Activated naive CD4-positive, alpha-beta T cell treated with anti-CD3 and anti-CD28 coated beads, Interleukin-2, amount 50 U/mL, for 72 hours (primary cell): ENCODE measurements around the gene NRXN3. TPM values are rescaled to one million over a fixed set of nuclear protein-coding genes. Genes with fewer than 3 reads are reported as not detected.
"Not testable (repeated sequence)": the region's sequence is repeated elsewhere in the genome, so short reads cannot be mapped to it uniquely, and the experiment has no call there.

ENCODE experiments used
- ATAC-seq, 2 donors: fragments of 150-1000 bp; cut with Tn5 transposase; 2 replicates each; pipeline ENCODE4 v1.10.0; 2021; ENCODE audit warnings: mild to moderate bottlenecking in 2 of 2, moderate library complexity in 2 of 2
- DNase-seq, 2 donors: peaks; one replicate each; pipeline ENCODE4 v3.0.0; 2021 to 2022; ENCODE audit warnings: low spot score in 2 of 2
- H3K27ac Mint-ChIP-seq, 2 donors: one replicate each; pipeline ENCODE4 v1.8.0; 2022; ENCODE audit warnings: mild to moderate bottlenecking in 2 of 2, mixed read lengths in 2 of 2
- H3K36me3 Mint-ChIP-seq, 2 donors: one replicate each; pipeline ENCODE4 v1.8.0; 2022; ENCODE audit warnings: mixed read lengths in 2 of 2
- H3K9me3 Mint-ChIP-seq, 2 donors: one replicate each; pipeline ENCODE4 v1.8.0; 2022; ENCODE audit warnings: mixed read lengths in 2 of 2
- total RNA-seq, 2 donors: library from RNA; stranded (reverse); gene quantifications; one replicate each; pipeline ENCODE4 v1.2.3, GENCODE V29; 2022

The NRXN3 gene
- total RNA-seq, 2 donors from 2014 or later: not detected

GRCh38 chr14:78398216-78398615 lies 228.0 kb downstream of the NRXN3 start:
- peak in 1 of 2 donors; percentile 51 for ATAC-seq
- Mint-ChIP-seq H3K36me3 (no peaks in the 10 kb centered on the region), H3K27ac (no peak overlapping the region)

GRCh38 chr14:78399316-78399889 lies 229.2 kb downstream of the NRXN3 start:
- DNase-seq (peak in 1 of 2 donors; percentile 3), ATAC-seq (no peak)
- Mint-ChIP-seq H3K27ac (no peak overlapping the region), H3K9me3 (peaks cover 0 to 7% of the 10 kb centered on the region in 2 donors), H3K36me3 (no peaks in the 10 kb centered on the region)

More at GRCh38 chr14:78398216-78398615, 228.0 kb downstream of the NRXN3 start:
- no peak for DNase-seq
- peaks cover 0 to 7% of the 10 kb centered on the region in 2 donors for H3K9me3 Mint-ChIP-seq

DNA sequence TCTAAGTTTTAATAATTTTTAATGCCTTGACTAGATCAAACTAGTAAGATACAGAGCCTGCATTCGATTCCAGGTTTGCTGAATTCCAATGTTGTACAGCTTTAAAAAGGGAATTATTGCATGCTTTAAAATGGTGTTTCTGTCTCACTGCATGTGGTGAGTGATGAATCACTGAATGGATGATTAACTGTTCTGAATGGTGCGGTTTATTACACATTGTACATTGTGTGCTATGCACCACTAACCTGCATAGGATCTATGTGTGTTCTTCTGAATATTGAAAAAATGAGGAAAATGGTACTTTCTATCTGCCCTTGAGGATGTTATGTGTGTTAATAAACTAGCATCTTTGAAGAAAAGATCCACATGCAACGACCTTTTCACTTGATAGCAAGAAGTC lies 231.7 kb downstream of the NRXN3 start:
- H3K27ac Mint-ChIP-seq: no peak overlapping the region
- no peaks in the 10 kb centered on the region for H3K36me3 Mint-ChIP-seq
- no peak for DNase-seq
- H3K9me3 Mint-ChIP-seq: peaks cover 0 to 7% of the 10 kb centered on the region in 2 donors
- no peak for ATAC-seq

DNA sequence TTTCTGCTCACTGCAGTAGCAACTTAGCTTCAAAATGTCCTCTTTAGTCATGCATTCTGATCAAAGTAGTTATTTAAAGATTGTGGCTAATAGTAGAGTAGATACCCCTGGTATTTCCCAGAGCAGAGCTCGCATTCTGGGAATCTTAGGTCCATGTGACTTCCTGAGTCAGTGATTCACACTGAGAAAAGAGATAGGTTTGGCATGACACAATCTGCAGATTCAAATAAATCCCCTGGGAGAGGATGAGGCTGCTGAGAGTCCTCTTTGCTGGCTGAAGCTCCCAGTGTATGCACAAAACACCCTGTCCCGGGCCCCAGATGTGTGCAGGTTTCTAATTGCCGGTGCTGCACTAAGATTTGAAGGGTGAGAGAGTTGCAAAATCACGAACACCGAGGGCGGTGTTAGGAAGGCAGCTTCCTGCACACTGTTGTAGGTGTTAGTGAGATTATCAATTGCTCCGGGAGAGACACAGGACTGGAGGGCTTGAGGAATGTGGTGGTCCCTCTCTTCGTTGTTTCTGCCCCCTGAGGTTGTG lies 233.2 kb downstream of the NRXN3 start:
- ATAC-seq (peak in 1 of 2 donors; percentile 54), DNase-seq (no peak)
- Mint-ChIP-seq H3K9me3 (peaks cover 1 to 3% of the 10 kb centered on the region in 2 donors), H3K27ac (no peak overlapping the region), H3K36me3 (no peaks in the 10 kb centered on the region)

DNA sequence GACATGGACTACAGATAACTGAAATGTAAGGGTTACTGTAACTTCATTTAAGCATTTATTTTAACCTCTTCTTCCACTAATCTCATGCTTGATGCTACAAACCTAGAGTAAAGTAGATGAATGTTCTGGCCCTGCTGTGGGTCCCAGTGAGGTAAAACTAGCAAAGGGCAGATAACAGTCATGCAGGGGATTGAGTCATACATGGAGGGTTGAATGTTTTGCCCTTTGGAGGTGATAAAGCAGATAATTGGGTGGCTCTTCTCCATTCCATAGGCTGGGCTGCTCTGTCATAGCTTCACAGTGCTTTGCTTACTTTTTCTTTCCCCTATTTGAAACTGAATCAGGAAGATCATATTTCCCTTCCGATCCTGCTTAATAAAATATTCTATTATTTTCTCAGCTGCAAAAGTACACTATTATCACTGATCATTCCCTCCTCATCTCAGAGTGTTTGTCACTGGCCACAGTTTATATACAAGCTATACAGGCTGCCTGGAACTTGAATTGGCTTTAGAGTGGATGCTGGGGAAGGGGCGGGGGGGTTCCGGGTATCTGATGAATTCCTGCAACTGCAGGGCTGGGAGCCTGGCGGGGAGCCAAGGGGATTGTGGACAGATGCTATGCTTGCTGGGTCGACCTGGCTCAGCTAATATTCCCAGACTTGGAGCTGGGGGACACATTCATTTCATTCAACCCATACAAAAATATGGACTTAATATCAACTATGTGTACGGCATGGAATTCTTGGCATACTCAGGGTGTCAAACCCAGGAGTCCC lies 235.1 kb downstream of the NRXN3 start:
- no peak for ATAC-seq
- no peak for DNase-seq
- Mint-ChIP-seq H3K9me3 (peaks cover 0 to 8% of the 10 kb centered on the region in 2 donors), H3K27ac (no peak overlapping the region), H3K36me3 (no peaks in the 10 kb centered on the region)

GRCh38 chr14:78412475-78412874 lies 242.3 kb downstream of the NRXN3 start:
- Mint-ChIP-seq H3K27ac (no peak overlapping the region), H3K36me3 (peaks cover 0 to 5% of the 10 kb centered on the region in 2 donors), H3K9me3 (peaks cover 0 to 7% of the 10 kb centered on the region in 2 donors)
- DNase-seq: no peak
- no peak for ATAC-seq

DNA sequence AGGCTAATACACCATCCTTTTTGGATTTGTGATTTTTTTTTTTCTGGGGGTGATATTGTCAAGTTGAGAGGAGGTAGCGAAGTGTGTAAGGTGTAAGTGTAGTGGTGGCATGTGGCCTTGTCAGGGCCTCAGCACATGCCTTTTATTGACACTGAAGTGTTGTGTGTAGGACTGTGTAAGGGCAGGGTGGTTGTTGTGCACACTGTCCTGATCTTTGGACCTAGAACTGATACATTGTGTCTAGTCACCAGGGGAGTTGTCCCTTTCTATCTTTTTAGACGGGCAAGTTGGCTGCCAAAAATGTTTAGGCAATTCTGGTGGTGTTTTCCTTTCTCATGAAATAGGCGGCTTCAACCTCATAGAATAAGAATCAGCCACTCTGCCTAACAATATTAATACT lies 244.0 kb downstream of the NRXN3 start:
- H3K36me3 Mint-ChIP-seq: peaks cover 0 to 5% of the 10 kb centered on the region in 2 donors
- no peak overlapping the region for H3K27ac Mint-ChIP-seq
- ATAC-seq (no peak), DNase-seq (no peak)
- H3K9me3 Mint-ChIP-seq: peaks cover 0 to 4% of the 10 kb centered on the region in 2 donors

GRCh38 chr14:78417532-78417931 lies 247.4 kb downstream of the NRXN3 start:
- H3K36me3 Mint-ChIP-seq: peaks cover 0 to 5% of the 10 kb centered on the region in 2 donors
- no peak for ATAC-seq
- no peak for DNase-seq
- no peaks in the 10 kb centered on the region for H3K9me3 Mint-ChIP-seq
- no peak overlapping the region for H3K27ac Mint-ChIP-seq

- DNase-seq: no peak
- Mint-ChIP-seq H3K9me3 (no peaks in the 10 kb centered on the region), H3K27ac (no peak overlapping the region), H3K36me3 (no peaks in the 10 kb centered on the region)
- ATAC-seq: no peak
Measured at GRCh38 chr14:78424311-78424710, 254.1 kb downstream of the NRXN3 start.

DNA sequence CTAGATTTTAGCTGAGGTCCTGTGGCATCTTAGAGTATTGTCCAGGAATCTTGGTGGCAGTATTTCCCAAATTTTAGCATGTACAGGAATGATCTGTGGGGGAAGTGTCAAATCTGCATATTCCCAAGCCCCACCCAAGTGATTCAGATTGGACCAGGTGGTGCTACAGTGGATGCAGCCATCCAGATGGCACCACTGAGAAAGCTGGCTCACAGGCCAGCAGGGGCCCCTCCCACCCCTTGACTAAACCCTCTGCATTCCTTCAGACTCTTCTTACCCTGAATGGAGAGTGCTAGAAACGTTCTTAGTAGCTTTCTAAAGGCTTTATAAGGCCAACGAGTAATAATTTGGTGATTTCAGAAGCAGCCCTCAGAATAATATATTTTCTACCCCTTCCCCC lies 255.2 kb downstream of the NRXN3 start:
- no peaks in the 10 kb centered on the region for H3K9me3 Mint-ChIP-seq
- ATAC-seq (no peak), DNase-seq (no peak)
- H3K36me3 Mint-ChIP-seq: no peaks in the 10 kb centered on the region
- H3K27ac Mint-ChIP-seq: no peak overlapping the region

DNA sequence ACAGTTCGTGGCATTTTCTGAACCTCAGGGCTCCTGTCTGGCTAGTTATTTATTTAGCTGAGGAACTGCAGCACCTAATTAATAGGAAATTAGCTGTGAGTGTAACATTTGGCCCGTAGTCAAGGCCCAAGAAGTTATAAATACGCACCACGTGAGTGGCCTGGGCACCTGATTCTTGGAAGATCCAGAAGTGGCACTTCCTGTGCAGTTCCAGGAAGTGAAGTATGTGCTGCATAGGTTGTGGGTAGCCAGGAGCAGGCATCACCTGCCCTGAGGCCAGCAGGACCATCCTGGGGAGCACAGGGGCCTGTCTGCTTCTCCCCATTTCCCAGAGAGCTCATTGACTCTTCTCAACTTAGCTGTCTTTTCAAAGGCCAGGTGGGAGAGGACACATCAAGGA lies 255.6 kb downstream of the NRXN3 start:
- DNase-seq (no peak), ATAC-seq (no peak)
- Mint-ChIP-seq H3K9me3 (no peaks in the 10 kb centered on the region), H3K36me3 (no peaks in the 10 kb centered on the region), H3K27ac (peak overlapping the region in 1 of 2 donors; percentile 44)

DNA sequence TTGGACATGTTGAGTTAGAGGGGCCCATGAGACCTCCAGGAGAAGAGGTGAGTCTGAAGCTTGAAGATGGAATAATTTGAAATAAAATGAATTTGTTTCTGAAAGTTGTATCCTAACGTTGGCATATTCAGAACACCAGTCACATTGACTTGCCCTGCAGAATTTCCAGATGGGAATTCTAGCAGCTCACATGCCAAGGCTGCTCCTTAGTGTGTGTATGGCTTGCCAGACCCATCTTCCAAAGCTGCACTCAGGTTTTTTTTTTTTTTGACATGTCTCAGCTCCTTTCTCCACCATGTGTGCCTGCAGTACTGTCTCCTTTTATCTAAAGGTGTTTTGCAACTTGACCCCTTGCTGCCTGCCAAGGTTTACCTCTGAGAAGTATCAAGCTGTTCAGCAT lies 261.9 kb downstream of the NRXN3 start:
- DNase-seq: no peak
- no peaks in the 10 kb centered on the region for H3K36me3 Mint-ChIP-seq
- no peak for ATAC-seq
- H3K9me3 Mint-ChIP-seq: peaks cover 0 to 4% of the 10 kb centered on the region in 2 donors
- no peak overlapping the region for H3K27ac Mint-ChIP-seq

DNA sequence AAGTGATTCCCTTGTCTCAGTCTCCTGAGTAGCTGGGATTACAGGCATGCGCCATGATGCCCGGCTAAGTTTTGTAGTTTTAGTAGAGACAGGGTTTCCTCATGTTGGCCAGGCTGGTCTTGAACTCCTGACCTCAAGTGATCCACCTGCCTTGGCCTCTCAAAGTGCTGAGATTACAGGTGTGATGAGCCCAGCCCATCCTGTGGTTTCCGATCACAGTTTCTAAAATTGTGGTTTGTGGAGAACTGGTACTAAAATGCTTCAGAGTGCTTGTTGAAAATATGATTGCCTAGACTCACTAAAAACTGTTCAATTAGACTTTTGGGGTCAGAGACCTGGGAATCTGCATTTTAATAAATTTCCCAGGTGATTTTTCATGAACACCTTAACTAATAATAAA lies 267.3 kb downstream of the NRXN3 start:
- not testable (repeated sequence) for H3K9me3 Mint-ChIP-seq, H3K27ac Mint-ChIP-seq, DNase-seq, ATAC-seq, H3K36me3 Mint-ChIP-seq

GRCh38 chr14:78440356-78440894 lies 270.3 kb downstream of the NRXN3 start:
- H3K9me3 Mint-ChIP-seq: peaks cover 0 to 4% of the 10 kb centered on the region in 2 donors
- H3K36me3 Mint-ChIP-seq: no peaks in the 10 kb centered on the region
- DNase-seq (no peak), ATAC-seq (no peak)
- no peak overlapping the region for H3K27ac Mint-ChIP-seq

DNA sequence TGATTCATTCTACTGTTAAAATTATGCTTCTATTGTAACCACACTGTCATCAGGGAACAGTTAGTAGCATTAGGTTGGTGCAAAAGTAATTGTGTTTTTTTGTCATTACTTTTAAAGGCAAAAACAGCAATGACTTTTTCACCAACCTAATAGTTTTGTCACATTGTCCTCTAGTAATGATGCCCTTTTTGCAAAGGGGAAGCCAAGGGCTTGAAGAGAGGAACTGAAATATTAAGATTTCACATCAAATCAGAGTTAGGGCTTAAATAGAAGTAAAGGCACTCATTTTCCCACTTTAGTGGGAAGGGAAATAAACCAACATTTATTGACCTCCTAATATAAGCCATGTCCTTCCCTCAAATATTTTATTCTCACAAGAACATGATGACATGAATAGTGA lies 273.7 kb downstream of the NRXN3 start:
- DNase-seq: no peak
- no peak for ATAC-seq
- Mint-ChIP-seq H3K27ac (no peak overlapping the region), H3K9me3 (peaks cover 4 to 9% of the 10 kb centered on the region in 2 donors), H3K36me3 (no peaks in the 10 kb centered on the region)

DNA sequence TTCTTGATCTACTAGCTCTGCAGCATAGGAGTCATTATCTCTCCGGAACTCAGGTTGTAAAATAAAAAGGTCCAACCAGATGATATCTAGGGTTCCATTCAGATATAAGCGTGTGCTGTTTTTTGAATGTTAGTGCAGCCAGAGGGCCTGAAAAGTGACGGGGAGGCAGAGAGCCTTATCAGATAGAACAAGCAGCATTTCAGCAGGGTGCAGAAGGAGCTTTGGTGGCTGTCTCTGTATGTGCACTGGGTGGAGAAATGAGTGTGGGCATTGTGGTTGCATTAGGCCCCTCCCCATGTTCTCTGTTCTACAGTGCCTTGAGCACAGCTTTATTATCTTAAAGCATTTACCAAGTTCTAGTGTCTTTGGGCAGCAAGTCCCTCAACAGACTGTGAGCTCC lies 275.1 kb downstream of the NRXN3 start:
- H3K36me3 Mint-ChIP-seq: no peaks in the 10 kb centered on the region
- no peak for DNase-seq
- no peak for ATAC-seq
- H3K9me3 Mint-ChIP-seq: peaks cover 4 to 9% of the 10 kb centered on the region in 2 donors
- no peak overlapping the region for H3K27ac Mint-ChIP-seq

GRCh38 chr14:78446807-78447206 lies 276.6 kb downstream of the NRXN3 start:
- no peaks in the 10 kb centered on the region for H3K36me3 Mint-ChIP-seq
- H3K27ac Mint-ChIP-seq: no peak overlapping the region
- DNase-seq (no peak), ATAC-seq (no peak)
- H3K9me3 Mint-ChIP-seq: peaks cover 4% of the 10 kb centered on the region in 2 donors
